SJSA1 (cell line): ENCODE measurements around the gene NSD1. TPM values are rescaled to one million over a fixed set of nuclear protein-coding genes. Genes with fewer than 3 reads are reported as not detected.

Experiments
- DNase-seq, 2 experiments: peaks; one replicate each; pipeline ENCODE4 v3.0.0-alpha.2; 2015 to 2020; ENCODE audit warnings: low spot score in 2 of 2, low read depth in 1 of 2
- H3K27ac ChIP-seq: fragments of 250-450 bp; sonication (Bioruptor Pico); 2 replicates; pipeline ENCODE4 v1.5.1; 2020; ENCODE audit warnings: mild to moderate bottlenecking, moderate library complexity
- H3K27me3 ChIP-seq: fragments of 250-450 bp; sonication (Bioruptor Pico); replicated peaks from 2 replicates; pipeline ENCODE4 v1.5.1; 2020; ENCODE audit warnings: mild to moderate bottlenecking, moderate library complexity
- H3K36me3 ChIP-seq: fragments of 250-450 bp; sonication (Bioruptor Pico); 2 replicates; pipeline ENCODE4 v1.5.1; 2020; ENCODE audit warnings: mild to moderate bottlenecking
- H3K4me1 ChIP-seq: fragments of 250-450 bp; sonication (Bioruptor Pico); replicated peaks from 2 replicates; pipeline ENCODE4 v1.6.1; 2021; ENCODE audit warnings: mild to moderate bottlenecking
- H3K4me3 ChIP-seq: fragments of 250-450 bp; sonication (Bioruptor Pico); 2 replicates; pipeline ENCODE4 v1.5.1; 2020; ENCODE audit warnings: mild to moderate bottlenecking
- H3K9me3 ChIP-seq: fragments of 250-450 bp; sonication (Bioruptor Pico); replicated peaks from 2 replicates; pipeline ENCODE4 v1.5.1; 2020; ENCODE audit warnings: mild to moderate bottlenecking
- total RNA-seq: library from RNA; depleted of rRNA; stranded (reverse); fragments of >200 nt; shearing (Covaris generic); gene quantifications from 2 replicates; pipeline ENCODE4 v1.2.3, GENCODE V29; 2014

NSD1 gene
- total RNA-seq, 1 experiment from 2014 or later = 41.4 TPM

- Histone ChIP-seq H3K27ac (no peak overlapping the region), H3K36me3 (peaks cover 15% of the 10 kb centered on the region), H3K9me3 (no peaks in the 10 kb centered on the region)
Measured at GRCh38 chr5:177183766-177184360, 50.3 kb downstream of the NSD1 start.

GRCh38 chr5:177185993-177186392 is 52.4 kb downstream of the NSD1 start:
- no peaks in the 10 kb centered on the region for H3K27me3 ChIP-seq
- H3K9me3 ChIP-seq = no peaks in the 10 kb centered on the region
- no peak overlapping the region for H3K27ac ChIP-seq
- H3K4me3 ChIP-seq = no peak overlapping the region
- peaks cover 24% of the 10 kb centered on the region for H3K4me1 ChIP-seq
- no peak for DNase-seq
- H3K36me3 ChIP-seq = peaks cover 15% of the 10 kb centered on the region

More at GRCh38 chr5:177183766-177184360, 50.3 kb downstream of the NSD1 start:
- no peak for DNase-seq
- H3K4me1 ChIP-seq = peaks cover 12% of the 10 kb centered on the region; the same call in 1 of the 2 replicates
- H3K27me3 ChIP-seq = no peaks in the 10 kb centered on the region
- no peak overlapping the region for H3K4me3 ChIP-seq

GRCh38 chr5:177186645-177187044 is 53.1 kb downstream of the NSD1 start:
- Histone ChIP-seq H3K9me3 (no peaks in the 10 kb centered on the region), H3K4me3 (no peak overlapping the region), H3K27ac (no peak overlapping the region), H3K27me3 (no peaks in the 10 kb centered on the region), H3K4me1 (peaks cover 24% of the 10 kb centered on the region), H3K36me3 (peaks cover 15% of the 10 kb centered on the region)
- no peak for DNase-seq

- peaks cover 30% of the 10 kb centered on the region for H3K36me3 ChIP-seq
- H3K27me3 ChIP-seq = no peaks in the 10 kb centered on the region
- no peaks in the 10 kb centered on the region for H3K9me3 ChIP-seq
- H3K27ac ChIP-seq = no peak overlapping the region
- no peak for DNase-seq
- H3K4me1 ChIP-seq = peaks cover 29% of the 10 kb centered on the region
- no peak overlapping the region for H3K4me3 ChIP-seq
Measured at GRCh38 chr5:177188775-177189174, 55.2 kb downstream of the NSD1 start.

GRCh38 chr5:177189416-177189815 is 55.8 kb downstream of the NSD1 start:
- H3K27me3 ChIP-seq = no peaks in the 10 kb centered on the region
- peaks cover 31% of the 10 kb centered on the region for H3K36me3 ChIP-seq
- H3K4me1 ChIP-seq = peaks cover 31% of the 10 kb centered on the region
- H3K4me3 ChIP-seq = no peak overlapping the region
- H3K9me3 ChIP-seq = no peaks in the 10 kb centered on the region
- peak in 1 of 2 experiments; percentile 20 for DNase-seq
- H3K27ac ChIP-seq = no peak overlapping the region; the same call in 1 of the 2 replicates

GRCh38 chr5:177189965-177190364 is 56.4 kb downstream of the NSD1 start:
- H3K9me3 ChIP-seq = no peaks in the 10 kb centered on the region
- peaks cover 36% of the 10 kb centered on the region for H3K4me1 ChIP-seq
- peaks cover 33% of the 10 kb centered on the region for H3K36me3 ChIP-seq
- DNase-seq = no peak
- no peaks in the 10 kb centered on the region for H3K27me3 ChIP-seq
- H3K4me3 ChIP-seq = no peak overlapping the region
- H3K27ac ChIP-seq = no peak overlapping the region; the same call in 1 of the 2 replicates

- H3K27ac ChIP-seq = peak overlapping the region; percentile 96
- H3K4me1 ChIP-seq = peaks cover 28% of the 10 kb centered on the region
- peaks cover 54% of the 10 kb centered on the region for H3K36me3 ChIP-seq
- no peaks in the 10 kb centered on the region for H3K27me3 ChIP-seq
- no peak overlapping the region for H3K4me3 ChIP-seq
- DNase-seq = peak; percentile 86 to 92
- no peaks in the 10 kb centered on the region for H3K9me3 ChIP-seq
Measured at GRCh38 chr5:177194268-177194667, 60.7 kb downstream of the NSD1 start.

GRCh38 chr5:177195307-177195952 is 61.9 kb downstream of the NSD1 start:
- Histone ChIP-seq H3K27ac (peak overlapping the region; percentile 57), H3K27me3 (no peaks in the 10 kb centered on the region), H3K4me3 (no peak overlapping the region), H3K36me3 (peaks cover 63% of the 10 kb centered on the region), H3K4me1 (peaks cover 21% of the 10 kb centered on the region), H3K9me3 (no peaks in the 10 kb centered on the region)
- no peak for DNase-seq

- Histone ChIP-seq H3K9me3 (no peaks in the 10 kb centered on the region), H3K4me3 (no peak overlapping the region), H3K27ac (no peak overlapping the region), H3K36me3 (peaks cover 60% of the 10 kb centered on the region), H3K4me1 (peaks cover 16% of the 10 kb centered on the region), H3K27me3 (no peaks in the 10 kb centered on the region)
- no peak for DNase-seq
Measured at GRCh38 chr5:177198738-177199137, 65.2 kb downstream of the NSD1 start.

GRCh38 chr5:177204281-177204680 is 70.7 kb downstream of the NSD1 start:
- Histone ChIP-seq H3K4me3 (no peak overlapping the region), H3K4me1 (no peaks in the 10 kb centered on the region), H3K27ac (no peak overlapping the region), H3K27me3 (no peaks in the 10 kb centered on the region), H3K36me3 (peaks cover 53% of the 10 kb centered on the region), H3K9me3 (no peaks in the 10 kb centered on the region)
- no peak for DNase-seq

- H3K36me3 ChIP-seq = peaks cover 72% of the 10 kb centered on the region
- no peak for DNase-seq
- H3K27me3 ChIP-seq = no peaks in the 10 kb centered on the region
Measured at GRCh38 chr5:177209610-177210009, 76.0 kb downstream of the NSD1 start.

GRCh38 chr5:177212242-177212641 is 78.7 kb downstream of the NSD1 start:
- peaks cover 69% of the 10 kb centered on the region for H3K36me3 ChIP-seq
- DNase-seq = no peak
- H3K4me3 ChIP-seq = no peak overlapping the region
- no peak overlapping the region for H3K27ac ChIP-seq
- no peaks in the 10 kb centered on the region for H3K4me1 ChIP-seq
- H3K9me3 ChIP-seq = no peaks in the 10 kb centered on the region
- no peaks in the 10 kb centered on the region for H3K27me3 ChIP-seq

More at GRCh38 chr5:177209610-177210009, 76.0 kb downstream of the NSD1 start:
- Histone ChIP-seq H3K4me1 (no peaks in the 10 kb centered on the region), H3K4me3 (no peak overlapping the region), H3K9me3 (no peaks in the 10 kb centered on the region), H3K27ac (no peak overlapping the region)

- H3K4me1 ChIP-seq = no peaks in the 10 kb centered on the region
- no peak overlapping the region for H3K27ac ChIP-seq
- H3K27me3 ChIP-seq = no peaks in the 10 kb centered on the region
- no peak for DNase-seq
- H3K36me3 ChIP-seq = peaks cover 13% of the 10 kb centered on the region
- H3K4me3 ChIP-seq = no peak overlapping the region
- H3K9me3 ChIP-seq = no peaks in the 10 kb centered on the region
Measured at GRCh38 chr5:177220576-177220975, 87.0 kb downstream of the NSD1 start.

GRCh38 chr5:177222269-177222668 is 88.7 kb downstream of the NSD1 start:
- no peak for DNase-seq
- no peak overlapping the region for H3K27ac ChIP-seq
- no peaks in the 10 kb centered on the region for H3K4me1 ChIP-seq
- no peaks in the 10 kb centered on the region for H3K9me3 ChIP-seq
- no peaks in the 10 kb centered on the region for H3K27me3 ChIP-seq
- H3K4me3 ChIP-seq = no peak overlapping the region
- peaks cover 15% of the 10 kb centered on the region for H3K36me3 ChIP-seq
